ENCODE results near the gene LHX2.

DNA sequence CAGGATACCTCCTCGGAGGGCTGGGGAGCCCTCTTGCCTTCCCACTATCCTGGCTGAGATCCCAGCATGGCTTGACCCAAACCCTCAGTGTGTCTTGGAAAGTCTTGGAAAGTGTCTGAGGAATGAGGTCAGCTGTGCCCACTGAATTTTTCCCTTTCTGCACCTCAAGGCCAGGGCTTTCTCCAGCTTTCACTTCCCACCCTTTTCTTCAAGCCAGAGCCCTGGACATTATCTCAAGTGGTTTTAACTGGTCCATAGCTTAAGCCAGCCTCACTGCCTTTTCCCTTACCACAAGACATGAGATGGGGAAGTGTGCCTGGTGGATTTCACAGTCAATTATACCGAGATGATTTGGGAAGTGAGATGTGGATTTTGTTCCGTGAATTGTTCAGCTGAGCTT is 35.7 kb upstream of the LHX2 start:
- TF ChIP-seq POLR2A (IDR thresholded peaks at IDR 0.05): no peak
- TF ChIP-seq, protein P1, sequence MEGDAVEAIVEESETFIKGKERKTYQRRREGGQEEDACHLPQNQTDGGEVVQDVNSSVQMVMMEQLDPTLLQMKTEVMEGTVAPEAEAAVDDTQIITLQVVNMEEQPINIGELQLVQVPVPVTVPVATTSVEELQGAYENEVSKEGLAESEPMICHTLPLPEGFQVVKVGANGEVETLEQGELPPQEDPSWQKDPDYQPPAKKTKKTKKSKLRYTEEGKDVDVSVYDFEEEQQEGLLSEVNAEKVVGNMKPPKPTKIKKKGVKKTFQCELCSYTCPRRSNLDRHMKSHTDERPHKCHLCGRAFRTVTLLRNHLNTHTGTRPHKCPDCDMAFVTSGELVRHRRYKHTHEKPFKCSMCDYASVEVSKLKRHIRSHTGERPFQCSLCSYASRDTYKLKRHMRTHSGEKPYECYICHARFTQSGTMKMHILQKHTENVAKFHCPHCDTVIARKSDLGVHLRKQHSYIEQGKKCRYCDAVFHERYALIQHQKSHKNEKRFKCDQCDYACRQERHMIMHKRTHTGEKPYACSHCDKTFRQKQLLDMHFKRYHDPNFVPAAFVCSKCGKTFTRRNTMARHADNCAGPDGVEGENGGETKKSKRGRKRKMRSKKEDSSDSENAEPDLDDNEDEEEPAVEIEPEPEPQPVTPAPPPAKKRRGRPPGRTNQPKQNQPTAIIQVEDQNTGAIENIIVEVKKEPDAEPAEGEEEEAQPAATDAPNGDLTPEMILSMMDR (IDR thresholded peaks at IDR 0.05): no peak

Data from esophagus squamous epithelium (tissue), 4 donors.